Tibial nerve (tissue), 4 donors: Measurements from ENCODE around the gene ZBTB12. TPM values are rescaled to one million over a fixed set of nuclear protein-coding genes. Genes with fewer than 3 reads are reported as not detected.
A peak's percentile ranks its signal among the peaks of the same experiment; 100 is the strongest.

Experiments used
- DNase-seq, 2 donors: peaks; one replicate each; pipeline ENCODE4 v3.0.0-alpha.2; 2019; ENCODE audit warnings: low spot score in 2 of 2
- H3K27ac ChIP-seq, 4 donors: fragments of 200-600 bp; sonication (generic) in 3 of 4; one replicate each; pipeline ENCODE4 v1.5.1; 2017 to 2019; ENCODE audit warnings: mild to moderate bottlenecking in 1 of 4
- H3K27me3 ChIP-seq, 2 donors: fragments of 200-600 bp; sonication (generic) in 1 of 2; one replicate each; pipeline versions ENCODE4 v1.5.1 to v1.6.0; 2017 to 2019
- H3K36me3 ChIP-seq, 3 donors: fragments of 200-600 bp; sonication (generic); one replicate each; pipeline ENCODE4 v1.5.1; 2018 to 2019
- H3K4me1 ChIP-seq, 4 donors: fragments of 200-600 bp; sonication (generic) in 3 of 4; one replicate each; pipeline ENCODE4 v1.5.1; 2017 to 2019
- H3K4me3 ChIP-seq, 4 donors: fragments of 200-600 bp; sonication (generic) in 3 of 4; one replicate each; pipeline ENCODE4 v1.5.1; 2017 to 2019; ENCODE audit warnings: mild to moderate bottlenecking in 1 of 4, moderate library complexity in 1 of 4
- H3K9me3 ChIP-seq, 4 donors: fragments of 200-600 bp; sonication (generic) in 3 of 4; one replicate each; pipeline ENCODE4 v1.5.1; 2017 to 2019
- EP300 ChIP-seq, 2 donors: sonication (generic); formaldehyde crosslinking; IDR thresholded peaks; one replicate each; pipeline ENCODE4 v1.6.1; 2017; ENCODE audit warnings: antibody characterized with exemption in 2 of 2, mild to moderate bottlenecking in 1 of 2
- POLR2A ChIP-seq, 2 donors: fragments of 450-650 bp; IDR thresholded peaks; one replicate each; pipeline ENCODE4 v1.6.1; 2017; ENCODE audit warnings: antibody characterized with exemption in 2 of 2, mild to moderate bottlenecking in 2 of 2, moderate library complexity in 2 of 2
- WGBS, 2 donors: methylation state at CpG; one replicate each; pipeline ENCODE4 v1.1.5; 2018; 5-methylcytosine and 5-hydroxymethylcytosine counted together
- total RNA-seq, 4 donors: library from RNA; depleted of rRNA; stranded (reverse); fragments of >200 nt; gene quantifications; one replicate each; pipeline ENCODE4 v1.1.0, GENCODE V29; 2016
- TF ChIP-seq, protein P1 (sequence below), 5 experiments: fragments of 200-600 bp in 3 of 5; fragments of 450-650 bp in 2 of 5; sonication (generic) in 3 of 5; IDR thresholded peaks; one replicate each; pipeline ENCODE4 v1.5.1; 2016 to 2019; ENCODE audit warnings: antibody characterized with exemption in 5 of 5, mild to moderate bottlenecking in 3 of 5, moderate library complexity in 2 of 5

The ZBTB12 gene
- total RNA-seq, 4 donors from 2014 or later, result 0.63 to 3.5 (median 2.9) TPM

DNA sequence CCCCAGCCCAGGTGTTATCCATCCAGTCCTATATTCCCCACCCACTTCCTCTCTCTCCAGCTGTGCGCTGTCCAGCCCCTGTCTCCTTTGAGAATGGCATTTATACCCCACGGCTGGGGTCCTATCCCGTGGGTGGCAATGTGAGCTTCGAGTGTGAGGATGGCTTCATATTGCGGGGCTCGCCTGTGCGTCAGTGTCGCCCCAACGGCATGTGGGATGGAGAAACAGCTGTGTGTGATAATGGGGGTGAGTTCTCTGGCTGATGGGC, 26.7 kb upstream of the ZBTB12 start:
- TF ChIP-seq EP300 (IDR thresholded peaks at IDR 0.05), result no peak
- no peak for TF ChIP-seq POLR2A (IDR thresholded peaks at IDR 0.05)
- TF ChIP-seq, protein P1, sequence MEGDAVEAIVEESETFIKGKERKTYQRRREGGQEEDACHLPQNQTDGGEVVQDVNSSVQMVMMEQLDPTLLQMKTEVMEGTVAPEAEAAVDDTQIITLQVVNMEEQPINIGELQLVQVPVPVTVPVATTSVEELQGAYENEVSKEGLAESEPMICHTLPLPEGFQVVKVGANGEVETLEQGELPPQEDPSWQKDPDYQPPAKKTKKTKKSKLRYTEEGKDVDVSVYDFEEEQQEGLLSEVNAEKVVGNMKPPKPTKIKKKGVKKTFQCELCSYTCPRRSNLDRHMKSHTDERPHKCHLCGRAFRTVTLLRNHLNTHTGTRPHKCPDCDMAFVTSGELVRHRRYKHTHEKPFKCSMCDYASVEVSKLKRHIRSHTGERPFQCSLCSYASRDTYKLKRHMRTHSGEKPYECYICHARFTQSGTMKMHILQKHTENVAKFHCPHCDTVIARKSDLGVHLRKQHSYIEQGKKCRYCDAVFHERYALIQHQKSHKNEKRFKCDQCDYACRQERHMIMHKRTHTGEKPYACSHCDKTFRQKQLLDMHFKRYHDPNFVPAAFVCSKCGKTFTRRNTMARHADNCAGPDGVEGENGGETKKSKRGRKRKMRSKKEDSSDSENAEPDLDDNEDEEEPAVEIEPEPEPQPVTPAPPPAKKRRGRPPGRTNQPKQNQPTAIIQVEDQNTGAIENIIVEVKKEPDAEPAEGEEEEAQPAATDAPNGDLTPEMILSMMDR (IDR thresholded peaks at IDR 0.05), result no peak
- Histone ChIP-seq H3K4me1 (no peaks in the 10 kb centered on the region), H3K4me3 (no peak overlapping the region), H3K36me3 (no peaks in the 10 kb centered on the region), H3K9me3 (no peaks in the 10 kb centered on the region), H3K27ac (no peak overlapping the region), H3K27me3 (no peaks in the 10 kb centered on the region)
- DNase-seq, result no peak
- 73 to 74% methylated on average over 9 of the region's 9 CpGs for WGBS, 2 donors

DNA sequence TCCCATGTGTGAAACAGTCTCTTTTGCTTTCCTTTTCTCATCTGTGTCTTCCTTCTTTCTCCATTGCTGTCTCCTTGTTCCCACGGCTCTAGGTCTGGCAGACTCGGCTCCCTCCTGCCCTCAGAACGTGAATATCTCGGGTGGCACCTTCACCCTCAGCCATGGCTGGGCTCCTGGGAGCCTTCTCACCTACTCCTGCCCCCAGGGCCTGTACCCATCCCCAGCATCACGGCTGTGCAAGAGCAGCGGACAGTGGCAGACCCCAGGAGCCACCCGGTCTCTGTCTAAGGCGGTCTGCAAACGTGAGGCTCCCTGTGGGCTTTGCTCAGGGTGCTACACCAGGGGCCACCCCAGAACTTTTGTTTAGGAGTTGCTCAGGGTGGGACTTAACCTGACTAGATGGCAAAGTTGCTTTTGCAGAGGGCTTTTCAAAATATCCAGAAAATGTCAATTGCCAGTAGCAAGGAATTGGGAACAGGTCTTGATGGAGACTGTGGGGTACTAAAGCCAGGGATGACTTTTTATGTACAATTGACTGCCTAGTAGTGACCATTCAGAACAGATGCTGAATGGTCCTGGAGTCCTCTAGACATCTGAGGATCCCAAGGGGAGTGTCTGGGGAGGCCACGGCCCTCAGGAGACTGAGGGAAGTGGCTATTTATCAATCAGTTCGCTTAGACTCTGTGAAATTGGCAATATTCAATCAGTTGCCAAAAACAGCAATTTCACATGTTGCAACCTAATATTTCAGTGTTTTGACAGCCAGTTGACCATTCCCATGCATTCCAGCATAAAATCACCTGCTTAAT, 26.2 kb upstream of the ZBTB12 start:
- Histone ChIP-seq H3K4me3 (peak overlapping the region in 3 of 4 donors; percentile 19 to 34 (median 26)), H3K4me1 (no peaks in the 10 kb centered on the region), H3K27me3 (no peaks in the 10 kb centered on the region), H3K27ac (peak overlapping the region in 2 of 4 donors; percentile 19 to 30), H3K9me3 (no peaks in the 10 kb centered on the region), H3K36me3 (no peaks in the 10 kb centered on the region)
- DNase-seq, result no peak
- 71 to 74% methylated on average over 9 to 11 of the region's 11 CpGs for WGBS, 2 donors
- TF ChIP-seq, protein P1 (IDR thresholded peaks at IDR 0.05), result no peak

DNA sequence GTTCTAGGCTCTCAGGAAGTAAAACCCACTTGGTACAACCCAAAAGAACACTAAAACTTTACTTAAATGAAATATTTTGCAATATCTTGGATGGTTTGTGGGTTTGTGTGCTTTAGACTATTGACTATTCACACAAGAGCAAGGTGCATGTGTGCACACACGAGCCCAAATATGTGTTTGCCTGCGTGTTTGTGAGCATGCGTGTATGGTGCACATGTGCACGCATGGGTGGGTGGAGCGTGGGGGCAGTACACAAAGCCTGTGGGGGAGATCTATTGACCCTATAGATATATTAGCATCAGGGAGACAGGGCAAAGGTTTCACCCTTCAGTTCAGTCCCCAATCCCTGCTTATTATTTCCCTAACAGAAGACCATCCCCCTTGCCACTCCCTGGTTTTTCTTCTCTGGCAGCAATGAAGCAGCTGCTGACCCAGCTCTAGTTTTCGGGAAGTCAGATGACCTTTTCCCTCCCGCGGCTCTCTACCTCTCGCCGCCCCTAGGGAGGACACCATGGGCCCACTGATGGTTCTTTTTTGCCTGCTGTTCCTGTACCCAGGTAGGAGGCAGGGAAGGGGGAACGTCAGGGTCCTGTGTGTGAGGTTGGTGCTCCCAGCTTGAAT, 25.5 kb upstream of the ZBTB12 start, which contains the start of gene C2:
C2 (plus strand) TSS at position 476 of the 621 bp plus-strand sequence; CDS start at position 512, 36 bp downstream.
- H3K27me3 ChIP-seq, result no peaks in the 10 kb centered on the region
- TF ChIP-seq, protein P1 (IDR thresholded peaks at IDR 0.05), result no peak
- TF ChIP-seq POLR2A (IDR thresholded peaks at IDR 0.05), result no peak
- no peak for TF ChIP-seq EP300 (IDR thresholded peaks at IDR 0.05)
- 54 to 56% methylated on average over 11 of the region's 11 CpGs for WGBS, 2 donors
- H3K4me1 ChIP-seq, result no peaks in the 10 kb centered on the region
- peak within 1 kb of the TSS in 3 of 4 donors; percentile 19 to 34 (median 26) for H3K4me3 ChIP-seq
- no peaks in the 10 kb centered on the region for H3K9me3 ChIP-seq
- no peaks in the 10 kb centered on the region for H3K36me3 ChIP-seq
- H3K27ac ChIP-seq, result peak within 1 kb of the TSS in 2 of 4 donors; percentile 19 to 30
- DNase-seq, result no peak

DNA sequence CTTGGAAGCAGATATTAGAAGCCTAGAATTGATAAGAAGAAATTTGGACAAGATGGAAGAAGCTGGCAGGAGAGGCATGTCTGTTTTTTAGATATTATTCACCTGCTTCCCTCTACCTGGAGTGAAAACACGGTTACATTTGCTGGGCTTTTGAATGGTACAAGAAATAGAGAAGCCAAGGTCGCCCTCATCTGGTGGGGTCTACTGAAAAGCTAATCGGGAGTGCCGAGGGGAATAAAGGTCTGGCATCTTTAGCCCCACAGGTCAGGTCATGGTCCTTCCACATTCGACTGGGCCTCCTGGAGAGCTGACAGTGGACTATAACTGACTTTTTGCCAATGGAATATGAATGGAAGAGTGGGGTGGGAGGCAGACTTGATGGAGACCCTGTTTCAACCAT, 21.1 kb upstream of the ZBTB12 start:
- TF ChIP-seq POLR2A (IDR thresholded peaks at IDR 0.05), result no peak
- TF ChIP-seq, protein P1 (IDR thresholded peaks at IDR 0.05), result no peak
- no peak for TF ChIP-seq EP300 (IDR thresholded peaks at IDR 0.05)
- DNase-seq, result no peak
- 6 to 18% methylated on average over 5 of the region's 5 CpGs for WGBS, 2 donors
- no peaks in the 10 kb centered on the region for H3K4me1 ChIP-seq
- no peaks in the 10 kb centered on the region for H3K27me3 ChIP-seq
- H3K27ac ChIP-seq, result no peak overlapping the region
- H3K36me3 ChIP-seq, result no peaks in the 10 kb centered on the region
- no peak overlapping the region for H3K4me3 ChIP-seq
- H3K9me3 ChIP-seq, result no peaks in the 10 kb centered on the region

DNA sequence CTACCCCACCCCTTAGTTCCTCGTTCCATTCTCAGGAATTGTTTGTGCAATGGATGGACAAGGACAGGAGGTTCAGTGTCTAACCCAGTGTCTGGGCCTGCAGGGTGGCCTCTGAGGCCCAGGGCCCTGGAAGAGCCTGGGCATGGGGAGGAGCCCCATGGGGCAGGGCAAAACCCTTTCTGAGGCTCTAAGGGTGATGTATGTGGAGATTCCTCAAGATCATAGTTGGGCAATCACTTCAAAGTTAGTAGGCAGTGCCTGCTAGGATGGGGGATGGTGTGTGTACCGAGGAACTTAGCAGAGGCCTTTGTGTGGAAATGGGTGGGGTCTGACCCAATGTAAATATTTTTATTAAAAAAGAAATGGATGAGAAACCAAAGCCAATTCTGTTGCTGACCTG, 18.9 kb upstream of the ZBTB12 start:
- DNase-seq, result no peak
- no peaks in the 10 kb centered on the region for H3K36me3 ChIP-seq
- no peak overlapping the region for H3K4me3 ChIP-seq
- TF ChIP-seq POLR2A (IDR thresholded peaks at IDR 0.05) (no peak), EP300 (IDR thresholded peaks at IDR 0.05) (no peak)
- TF ChIP-seq, protein P1 (IDR thresholded peaks at IDR 0.05), result no peak
- no peaks in the 10 kb centered on the region for H3K27me3 ChIP-seq
- H3K9me3 ChIP-seq, result no peaks in the 10 kb centered on the region
- WGBS, 2 donors, result 56 to 60% methylated on average over 2 of the region's 2 CpGs
- H3K4me1 ChIP-seq, result no peaks in the 10 kb centered on the region
- no peak overlapping the region for H3K27ac ChIP-seq
